DOHH2 (cell line): ENCODE measurements around the gene PITPNM3.

Experiments
- CTCF ChIP-seq: fragments of 200-600 bp; sonication (generic); IDR thresholded peaks from one replicate; pipeline ENCODE4 v1.5.1; 2014; ENCODE audit warnings: antibody characterized with exemption, mild to moderate bottlenecking, low read depth, low read length; ENCODE audit not compliant: poor library complexity, severe bottlenecking
- EZH2phosphoT487 ChIP-seq: fragments of 200-600 bp; sonication (generic); IDR thresholded peaks from 2 replicates; pipeline ENCODE4 v1.6.1; 2017; ENCODE audit warnings: borderline replicate concordance, mild to moderate bottlenecking, antibody characterized with exemption, low read length, moderate library complexity, mixed read lengths

- TF ChIP-seq CTCF = no peak
- TF ChIP-seq EZH2phosphoT487 = no peak
These were observed 30.6 kb downstream of the PITPNM3 start for GRCh38 chr17:6525731-6526130.
